IPS-18a (cell line): ENCODE data around the gene TMC2.

Source experiments
- H3K27ac ChIP-seq: one replicate; pipeline ENCODE4 v1.5.1; 2013; ENCODE audit warnings: low read length
- H3K27me3 ChIP-seq: one replicate; pipeline ENCODE4 v1.6.1; 2013; ENCODE audit warnings: mild to moderate bottlenecking, low read length; ENCODE audit not compliant: control insufficient read depth, insufficient read depth
- H3K36me3 ChIP-seq: one replicate; pipeline ENCODE4 v1.6.1; 2013; ENCODE audit warnings: low read depth, low read length; ENCODE audit not compliant: control insufficient read depth
- H3K4me1 ChIP-seq: one replicate; pipeline ENCODE4 v1.6.1; 2013; ENCODE audit warnings: low read depth, low read length; ENCODE audit not compliant: control insufficient read depth
- H3K4me3 ChIP-seq: one replicate; pipeline ENCODE4 v1.5.1; 2013; ENCODE audit warnings: low read length
- H3K9ac ChIP-seq: one replicate; pipeline ENCODE4 v1.6.1; 2013; ENCODE audit warnings: mild to moderate bottlenecking, low read length, moderate library complexity
- H3K9me3 ChIP-seq: one replicate; pipeline ENCODE4 v1.6.1; 2013; ENCODE audit warnings: low read depth, low read length; ENCODE audit not compliant: control insufficient read depth

The TMC2 gene

DNA sequence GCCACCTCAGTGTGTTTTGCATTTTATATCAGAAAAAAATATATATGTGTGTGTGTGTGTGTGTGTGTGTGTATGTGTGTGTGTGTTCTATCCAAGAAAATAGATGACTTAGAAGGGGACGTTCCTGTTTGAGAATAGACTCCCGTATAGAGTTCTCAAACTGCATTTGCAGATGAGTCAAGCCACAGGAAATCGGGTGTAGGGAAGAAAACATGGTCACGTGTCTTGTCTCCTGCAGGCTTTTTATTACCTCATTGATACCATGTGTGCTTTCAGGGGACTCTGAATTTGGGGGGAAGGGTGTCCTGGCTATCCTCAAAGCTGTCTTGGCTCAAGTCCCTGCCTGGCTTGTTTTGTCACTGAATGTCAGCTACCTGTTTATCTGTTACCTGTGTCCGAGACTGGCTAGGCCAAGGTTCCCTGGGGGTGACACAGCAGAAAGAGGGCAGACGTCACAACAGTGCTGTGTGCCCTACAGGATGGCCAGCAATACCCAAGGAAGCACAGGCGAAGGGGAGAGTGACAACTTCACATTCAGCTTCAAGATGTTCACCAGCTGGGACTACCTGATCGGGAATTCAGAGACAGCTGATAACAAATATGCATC is 60.4 kb downstream of the TMC2 start:
- H3K9me3 ChIP-seq = no peaks in the 10 kb centered on the region
- no peaks in the 10 kb centered on the region for H3K36me3 ChIP-seq
- no peak overlapping the region for H3K9ac ChIP-seq
- no peak overlapping the region for H3K4me3 ChIP-seq
- H3K27ac ChIP-seq = no peak overlapping the region
- H3K4me1 ChIP-seq = no peaks in the 10 kb centered on the region
- H3K27me3 ChIP-seq = no peaks in the 10 kb centered on the region

DNA sequence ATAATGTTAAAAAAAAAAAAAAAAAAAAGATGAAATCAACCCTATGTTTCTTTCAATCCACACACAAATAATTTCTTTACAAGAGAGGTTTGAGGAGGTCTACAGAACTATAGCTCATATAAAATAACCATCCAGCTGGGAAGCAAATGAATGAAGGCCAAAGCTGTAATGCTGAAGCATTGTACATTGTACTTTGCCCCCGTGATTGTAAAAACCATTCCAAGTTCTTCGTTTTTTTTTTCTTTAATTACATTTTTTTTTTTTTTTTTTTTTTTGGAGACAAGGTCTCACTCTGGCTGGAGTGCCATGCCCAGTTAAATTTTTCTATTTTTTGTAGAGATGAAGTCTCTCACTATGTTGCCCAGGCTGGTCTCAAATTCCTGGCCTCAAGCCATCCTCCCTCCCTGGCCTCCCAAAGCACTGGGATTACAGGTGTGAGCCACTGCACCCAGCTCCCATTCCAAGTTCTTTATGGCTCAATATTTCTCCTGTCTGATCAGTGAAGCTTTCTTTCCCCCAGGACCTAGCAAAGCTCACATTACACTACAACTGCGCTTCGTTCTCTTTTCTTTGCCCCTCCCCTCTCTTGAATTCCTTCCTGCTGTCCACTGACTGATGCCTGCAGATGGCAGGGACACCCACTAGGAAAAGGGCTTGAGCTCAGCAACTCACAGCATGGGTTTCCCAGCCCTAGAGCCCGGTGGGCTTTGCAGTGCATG is 63.1 kb downstream of the TMC2 start:
- Histone ChIP-seq H3K4me3 (no peak overlapping the region), H3K27ac (no peak overlapping the region), H3K4me1 (peaks cover 6% of the 10 kb centered on the region), H3K9ac (no peak overlapping the region), H3K9me3 (no peaks in the 10 kb centered on the region), H3K36me3 (no peaks in the 10 kb centered on the region), H3K27me3 (no peaks in the 10 kb centered on the region)

DNA sequence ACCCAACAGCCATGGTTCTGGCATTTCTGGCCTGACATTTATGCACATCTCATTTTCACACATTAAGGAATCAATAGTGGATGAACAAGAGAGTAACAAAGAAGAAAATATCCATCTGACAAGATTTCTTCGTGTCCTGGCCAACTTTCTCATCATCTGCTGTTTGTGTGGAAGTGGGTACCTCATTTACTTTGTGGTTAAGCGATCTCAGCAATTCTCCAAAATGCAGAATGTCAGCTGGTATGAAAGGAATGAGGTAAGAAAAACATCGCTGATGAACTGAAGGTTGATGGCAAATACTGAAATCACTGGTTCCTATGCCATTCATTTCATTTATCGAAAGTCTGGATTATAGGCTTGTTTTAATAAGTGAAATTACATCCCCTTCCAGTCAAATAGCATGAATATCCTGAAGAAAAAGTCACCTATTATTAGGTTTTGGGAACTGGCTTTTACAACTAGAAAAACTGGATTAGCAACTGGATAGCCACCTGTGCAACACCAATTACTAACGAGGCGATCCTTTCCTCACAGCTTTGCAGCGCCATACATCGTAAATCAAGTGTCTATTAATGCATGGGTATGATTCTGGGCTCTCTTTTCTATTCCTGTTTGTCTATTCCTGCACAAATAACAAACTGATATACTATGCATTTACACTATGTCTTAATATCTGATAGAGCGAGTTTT is 65.8 kb downstream of the TMC2 start:
- Histone ChIP-seq H3K9ac (no peak overlapping the region), H3K9me3 (no peaks in the 10 kb centered on the region)

DNA sequence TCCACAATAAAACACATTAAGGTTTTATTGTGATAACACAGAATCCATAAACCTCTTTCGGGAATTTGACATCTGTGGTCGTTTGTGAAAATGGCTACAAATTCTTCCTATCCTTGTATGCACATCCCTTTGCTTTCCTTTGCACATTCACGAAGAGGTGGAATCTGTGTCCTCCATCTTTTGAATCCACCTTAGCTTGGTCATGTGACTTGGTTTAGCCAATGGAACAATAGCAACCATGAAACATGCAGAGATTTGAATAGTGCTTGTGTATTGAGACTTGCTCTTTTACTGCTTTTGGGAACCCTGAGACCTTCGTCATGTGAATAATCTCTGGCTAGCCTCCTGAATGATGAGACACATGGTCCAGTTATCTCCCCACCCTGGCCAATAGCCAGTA is 66.4 kb downstream of the TMC2 start:
- Histone ChIP-seq H3K9me3 (no peaks in the 10 kb centered on the region), H3K27ac (no peak overlapping the region), H3K4me1 (peaks cover 6% of the 10 kb centered on the region), H3K9ac (no peak overlapping the region), H3K27me3 (no peaks in the 10 kb centered on the region), H3K4me3 (no peak overlapping the region), H3K36me3 (no peaks in the 10 kb centered on the region)

More for the DNA sequence above, 65.8 kb downstream of the TMC2 start:
- Histone ChIP-seq H3K27ac (no peak overlapping the region), H3K27me3 (no peaks in the 10 kb centered on the region), H3K36me3 (no peaks in the 10 kb centered on the region), H3K4me3 (no peak overlapping the region), H3K4me1 (peaks cover 6% of the 10 kb centered on the region)

DNA sequence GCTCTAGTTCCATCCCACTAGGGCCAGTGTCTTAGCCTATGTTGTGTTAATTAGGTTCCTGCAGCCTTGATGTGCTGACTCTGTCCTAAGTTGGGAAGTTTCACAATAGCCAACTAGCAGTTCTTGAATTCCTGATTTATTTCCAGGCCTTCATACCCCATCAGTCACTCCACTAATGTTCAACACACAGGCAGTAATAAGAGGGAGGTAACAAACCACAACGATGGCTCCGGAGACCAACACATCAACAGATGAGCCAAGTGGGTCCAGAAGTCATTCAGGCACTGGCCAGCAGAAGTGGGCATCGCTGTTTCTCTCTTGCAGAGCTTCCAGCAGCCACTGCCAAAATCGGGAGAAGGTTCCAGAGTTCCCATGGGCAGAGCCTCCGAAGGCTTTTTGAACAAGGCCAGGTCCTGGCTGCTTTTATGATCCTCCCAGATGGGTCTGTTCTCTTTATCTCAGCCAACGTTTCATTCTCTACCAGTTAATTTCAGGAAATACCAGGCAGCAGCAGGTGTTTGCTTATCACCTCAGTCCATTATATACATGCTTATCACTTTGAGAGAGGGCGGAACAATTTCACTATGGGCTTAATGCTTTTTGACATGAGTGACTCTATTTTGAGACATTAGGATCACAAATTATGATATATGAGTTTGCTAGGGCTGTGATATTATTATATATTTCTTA is 67.6 kb downstream of the TMC2 start:
- Histone ChIP-seq H3K9ac (no peak overlapping the region), H3K4me3 (no peak overlapping the region), H3K27ac (no peak overlapping the region)

DNA sequence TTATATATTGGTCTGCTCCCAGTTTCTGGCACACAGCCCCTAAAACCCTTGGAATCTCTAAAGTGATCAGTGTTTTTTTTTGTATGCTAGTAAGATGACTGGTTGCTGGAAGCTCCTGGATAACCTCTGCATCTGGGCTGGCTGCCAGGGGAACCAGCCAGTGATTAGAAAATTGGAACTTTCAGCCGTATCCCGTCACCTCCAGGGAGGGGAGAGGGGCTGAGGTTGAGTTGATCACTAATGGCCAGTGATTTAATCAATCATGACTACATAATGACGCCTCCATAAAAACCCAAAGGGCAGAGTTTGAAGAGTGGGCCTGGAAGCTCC is 68.1 kb downstream of the TMC2 start:
- Histone ChIP-seq H3K4me3 (no peak overlapping the region), H3K27ac (no peak overlapping the region), H3K9me3 (no peaks in the 10 kb centered on the region), H3K9ac (no peak overlapping the region), H3K4me1 (peaks cover 6% of the 10 kb centered on the region), H3K36me3 (no peaks in the 10 kb centered on the region), H3K27me3 (no peaks in the 10 kb centered on the region)

More for the DNA sequence above, 67.6 kb downstream of the TMC2 start:
- no peaks in the 10 kb centered on the region for H3K27me3 ChIP-seq
- H3K36me3 ChIP-seq = no peaks in the 10 kb centered on the region
- peaks cover 6% of the 10 kb centered on the region for H3K4me1 ChIP-seq
- H3K9me3 ChIP-seq = no peaks in the 10 kb centered on the region

DNA sequence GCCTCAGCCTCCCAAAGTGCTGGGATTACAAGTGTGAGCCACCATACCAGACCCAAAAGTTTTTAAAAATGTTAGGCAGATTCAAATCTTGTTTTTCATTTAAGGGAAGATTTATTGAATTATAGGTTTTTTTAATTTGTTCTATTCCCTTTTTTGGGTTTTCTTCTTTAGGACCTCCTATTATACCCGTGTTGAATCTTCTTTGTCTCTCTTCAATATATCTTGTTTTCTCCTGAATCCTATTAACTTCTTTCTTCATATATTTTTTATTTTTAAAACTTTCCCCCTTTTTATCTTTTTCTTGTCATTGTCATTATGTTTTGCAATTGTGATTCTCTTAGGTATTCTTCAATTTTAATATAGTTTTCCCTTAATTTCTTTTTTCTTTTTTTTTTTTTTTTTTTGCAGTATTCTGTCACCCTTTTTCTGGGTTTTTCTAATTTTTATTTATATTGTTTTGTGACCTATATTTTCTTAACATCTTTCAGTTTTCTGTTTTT is 70.2 kb downstream of the TMC2 start:
- H3K36me3 ChIP-seq = no peaks in the 10 kb centered on the region
- H3K27me3 ChIP-seq = no peaks in the 10 kb centered on the region
- no peaks in the 10 kb centered on the region for H3K9me3 ChIP-seq
- peaks cover 6% of the 10 kb centered on the region for H3K4me1 ChIP-seq
- no peak overlapping the region for H3K4me3 ChIP-seq
- no peak overlapping the region for H3K27ac ChIP-seq
- no peak overlapping the region for H3K9ac ChIP-seq

DNA sequence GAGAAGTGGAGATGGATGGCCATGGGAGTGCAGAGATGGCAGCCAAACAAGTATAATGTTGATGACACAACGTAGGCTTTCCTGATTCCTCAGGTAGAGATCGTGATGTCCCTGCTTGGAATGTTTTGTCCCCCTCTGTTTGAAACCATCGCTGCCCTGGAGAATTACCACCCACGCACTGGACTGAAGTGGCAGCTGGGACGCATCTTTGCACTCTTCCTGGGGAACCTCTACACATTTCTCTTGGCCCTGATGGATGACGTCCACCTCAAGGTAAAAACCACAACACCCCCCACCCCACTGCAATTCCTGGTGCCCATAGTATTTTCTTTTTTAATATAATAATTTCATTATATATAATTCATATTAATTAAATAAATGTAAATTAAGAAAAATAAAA is 74.0 kb downstream of the TMC2 start:
- H3K36me3 ChIP-seq = no peaks in the 10 kb centered on the region
- no peak overlapping the region for H3K9ac ChIP-seq
- no peaks in the 10 kb centered on the region for H3K9me3 ChIP-seq
- no peak overlapping the region for H3K4me3 ChIP-seq
- H3K27me3 ChIP-seq = no peaks in the 10 kb centered on the region
- H3K4me1 ChIP-seq = no peaks in the 10 kb centered on the region
- no peak overlapping the region for H3K27ac ChIP-seq

DNA sequence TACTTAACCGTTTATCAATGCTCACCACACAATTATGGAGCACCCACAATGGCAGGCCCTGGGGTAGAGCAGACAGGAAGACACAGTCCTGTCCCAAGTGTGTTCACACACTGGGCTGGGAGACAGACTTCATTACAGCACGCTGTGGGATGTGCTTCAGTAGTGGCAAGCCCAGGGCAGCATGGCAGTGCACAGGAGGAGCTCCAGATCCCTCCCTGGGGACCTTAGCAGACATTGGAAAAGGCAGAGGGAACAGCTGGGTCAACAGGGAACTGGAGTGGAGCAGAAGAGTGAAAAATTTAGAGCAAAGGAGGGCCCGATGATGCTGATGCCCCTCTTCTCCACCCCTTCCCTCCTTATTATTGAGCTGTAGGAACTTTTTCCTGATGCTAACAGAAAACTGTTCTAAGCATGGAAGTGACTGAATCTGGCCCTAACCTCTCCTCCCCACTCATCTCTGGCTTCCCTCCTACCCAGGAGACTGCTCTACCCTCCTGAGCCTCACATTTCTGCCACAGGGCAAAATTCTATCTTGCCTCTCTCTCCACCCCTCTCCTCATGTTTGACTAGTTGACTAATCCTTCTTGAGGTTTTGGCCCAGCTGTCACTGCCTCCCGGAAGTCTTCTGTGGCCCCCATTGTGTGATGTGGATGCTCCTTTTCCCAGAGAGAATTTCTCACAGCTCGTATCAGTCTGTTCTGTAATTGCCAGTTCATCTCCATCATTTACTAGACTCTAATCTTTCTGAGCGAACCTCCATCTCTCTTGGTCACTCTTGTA is 74.8 kb downstream of the TMC2 start:
- no peak overlapping the region for H3K27ac ChIP-seq

DNA sequence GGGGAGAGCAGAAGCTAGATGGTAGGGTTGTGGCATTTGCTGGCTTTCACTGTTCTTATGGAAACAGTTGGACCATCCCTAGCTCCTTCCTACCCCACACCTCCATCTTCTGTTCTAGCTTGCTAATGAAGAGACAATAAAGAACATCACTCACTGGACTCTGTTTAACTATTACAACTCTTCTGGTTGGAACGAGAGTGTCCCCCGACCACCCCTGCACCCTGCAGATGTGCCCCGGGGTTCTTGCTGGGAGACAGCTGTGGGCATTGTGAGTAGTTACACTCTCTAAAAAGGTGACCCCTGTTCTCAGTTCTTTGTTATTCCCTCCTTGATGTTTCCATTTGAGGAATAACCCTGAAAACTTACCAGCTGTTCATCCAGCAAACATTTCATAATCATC is 75.7 kb downstream of the TMC2 start:
- Histone ChIP-seq H3K9me3 (no peaks in the 10 kb centered on the region), H3K27me3 (no peaks in the 10 kb centered on the region), H3K4me3 (no peak overlapping the region), H3K36me3 (no peaks in the 10 kb centered on the region), H3K4me1 (no peaks in the 10 kb centered on the region), H3K9ac (no peak overlapping the region), H3K27ac (no peak overlapping the region)

More for the DNA sequence above, 74.8 kb downstream of the TMC2 start:
- no peaks in the 10 kb centered on the region for H3K4me1 ChIP-seq
- no peaks in the 10 kb centered on the region for H3K9me3 ChIP-seq
- H3K4me3 ChIP-seq = no peak overlapping the region
- H3K9ac ChIP-seq = no peak overlapping the region
- no peaks in the 10 kb centered on the region for H3K36me3 ChIP-seq
- H3K27me3 ChIP-seq = no peaks in the 10 kb centered on the region

DNA sequence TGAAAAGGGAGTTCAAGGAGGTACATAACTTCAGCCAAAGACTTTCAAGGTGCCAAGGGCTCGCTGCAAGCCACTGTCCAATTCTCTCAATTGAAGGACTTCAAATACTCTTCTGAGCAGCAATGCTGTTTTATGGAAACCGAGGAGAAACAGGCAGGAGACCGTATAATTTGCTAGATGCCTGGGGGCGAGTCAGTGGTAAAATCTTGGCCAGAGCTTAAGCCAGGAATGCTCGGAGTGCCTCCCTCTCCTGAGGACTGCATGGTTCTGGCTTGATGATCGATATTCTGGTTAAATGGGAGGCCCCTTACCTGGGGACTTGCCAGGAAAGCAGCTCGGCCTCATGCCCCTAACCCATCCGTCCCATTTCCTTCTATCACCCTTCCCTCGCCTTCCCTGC is 80.3 kb downstream of the TMC2 start:
- Histone ChIP-seq H3K4me3 (no peak overlapping the region), H3K9me3 (no peaks in the 10 kb centered on the region), H3K27me3 (peaks cover 5% of the 10 kb centered on the region), H3K4me1 (no peaks in the 10 kb centered on the region), H3K9ac (no peak overlapping the region), H3K27ac (no peak overlapping the region), H3K36me3 (no peaks in the 10 kb centered on the region)
